ENCODE measurements around the gene PROP1.
A peak's percentile ranks its signal among the peaks of the same experiment; 100 is the strongest.
"Not testable (repeated sequence)": the region's sequence is repeated elsewhere in the genome, so short reads cannot be mapped to it uniquely, and the experiment has no call there.

The PROP1 gene

DNA sequence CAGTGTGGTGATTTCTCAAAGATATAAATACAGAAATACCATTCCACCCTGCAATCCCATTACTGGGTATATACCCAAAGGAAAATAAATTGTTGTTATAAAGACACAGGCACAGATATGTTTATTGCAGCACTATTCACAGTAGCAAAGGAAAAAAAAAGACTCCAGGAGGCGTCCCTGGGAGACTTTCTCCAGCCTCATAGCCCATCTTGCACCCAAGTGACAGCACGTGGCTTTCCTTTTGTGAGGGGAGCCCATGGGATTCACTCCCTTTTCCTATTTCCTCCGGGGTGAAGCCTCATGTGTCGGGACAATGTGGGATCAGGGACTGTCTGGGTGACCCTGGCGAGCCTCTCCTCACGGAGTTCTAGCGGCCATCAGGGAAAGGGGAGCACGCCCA is 18.4 kb downstream of the PROP1 start:
- peak; percentile 51 for TF ChIP-seq GLIS1 (tag by site-specific recombination; IDR thresholded peaks at IDR 0.05)
- H3K4me1 ChIP-seq (ENCODE audit: control insufficient read depth, insufficient read depth, low read length); H3K36me3 ChIP-seq (ENCODE audit: control insufficient read depth in 2 of 2, insufficient read depth in 1 of 2, low read length in 2 of 2); H3K27ac ChIP-seq (ENCODE audit: extremely low read depth, low read depth, low read length); CTCF ChIA-PET; H3K4me3 ChIP-seq (ENCODE audit: low read depth, low read length); H3K9me3 ChIP-seq (ENCODE audit: control insufficient read depth, insufficient read depth, low read depth, low read length); POLR2A ChIA-PET: not testable (repeated sequence)

DNA sequence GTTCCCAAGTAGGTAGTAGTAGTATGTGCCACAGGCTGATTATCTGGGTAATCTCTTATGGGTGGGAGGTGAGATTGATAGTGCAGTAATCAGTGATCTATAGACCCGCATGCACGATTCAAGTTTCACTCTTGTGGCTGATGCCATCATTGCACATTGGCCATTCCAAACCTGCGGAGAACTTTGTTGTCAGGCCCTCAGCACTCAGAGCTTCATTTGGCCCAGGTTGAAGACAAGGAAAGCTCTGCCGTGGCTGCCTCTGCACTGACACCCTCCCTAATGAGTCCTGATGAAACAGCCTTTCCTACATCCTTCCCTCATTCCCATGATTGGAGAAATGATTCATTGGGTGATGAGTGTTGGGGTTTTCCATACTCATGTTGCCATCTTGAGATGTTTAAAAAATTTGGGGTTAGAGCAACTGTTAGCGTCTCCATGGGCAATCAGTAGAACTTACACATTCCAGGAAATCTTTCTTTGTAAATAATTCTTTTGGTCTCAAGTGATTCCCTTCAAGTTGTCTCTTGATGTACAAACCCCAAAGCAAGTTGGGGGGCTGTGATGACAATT is 22.9 kb downstream of the PROP1 start:
- Histone ChIP-seq H3K4me1 (ENCODE audit: control insufficient read depth, insufficient read depth, low read length) (no peaks in the 10 kb centered on the region), H3K36me3 (ENCODE audit: control insufficient read depth in 2 of 2, insufficient read depth in 1 of 2, low read length in 2 of 2) (no peaks in the 10 kb centered on the region), H3K27ac (ENCODE audit: extremely low read depth, low read depth, low read length) (no peak overlapping the region), H3K9me3 (ENCODE audit: control insufficient read depth, insufficient read depth, low read depth, low read length) (no peaks in the 10 kb centered on the region), H3K4me3 (ENCODE audit: low read depth, low read length) (no peak overlapping the region)
- POLR2A ChIA-PET: no interaction called here
- CTCF ChIA-PET: no interaction called here
- TF ChIP-seq MEIS1 (CRISPR knock-in tag; IDR thresholded peaks at IDR 0.05; ENCODE audit: borderline replicate concordance) (no peak), ZNF423 (tag by site-specific recombination; IDR thresholded peaks at IDR 0.05) (no peak), GLI4 (tag by site-specific recombination; IDR thresholded peaks at IDR 0.05) (no peak), ZNF791 (tag by site-specific recombination; IDR thresholded peaks at IDR 0.05) (no peak), ZNF223 (tag by site-specific recombination; IDR thresholded peaks at IDR 0.05) (no peak), ZNF600 (tag by site-specific recombination; IDR thresholded peaks at IDR 0.05) (no peak), ZNF621 (tag by site-specific recombination; IDR thresholded peaks at IDR 0.05) (no peak), SP7 (tag by site-specific recombination; IDR thresholded peaks at IDR 0.05) (no peak), ZNF221 (tag by site-specific recombination; IDR thresholded peaks at IDR 0.05; ENCODE audit: borderline replicate concordance) (no peak)
- TF ChIP-seq, protein P1, sequence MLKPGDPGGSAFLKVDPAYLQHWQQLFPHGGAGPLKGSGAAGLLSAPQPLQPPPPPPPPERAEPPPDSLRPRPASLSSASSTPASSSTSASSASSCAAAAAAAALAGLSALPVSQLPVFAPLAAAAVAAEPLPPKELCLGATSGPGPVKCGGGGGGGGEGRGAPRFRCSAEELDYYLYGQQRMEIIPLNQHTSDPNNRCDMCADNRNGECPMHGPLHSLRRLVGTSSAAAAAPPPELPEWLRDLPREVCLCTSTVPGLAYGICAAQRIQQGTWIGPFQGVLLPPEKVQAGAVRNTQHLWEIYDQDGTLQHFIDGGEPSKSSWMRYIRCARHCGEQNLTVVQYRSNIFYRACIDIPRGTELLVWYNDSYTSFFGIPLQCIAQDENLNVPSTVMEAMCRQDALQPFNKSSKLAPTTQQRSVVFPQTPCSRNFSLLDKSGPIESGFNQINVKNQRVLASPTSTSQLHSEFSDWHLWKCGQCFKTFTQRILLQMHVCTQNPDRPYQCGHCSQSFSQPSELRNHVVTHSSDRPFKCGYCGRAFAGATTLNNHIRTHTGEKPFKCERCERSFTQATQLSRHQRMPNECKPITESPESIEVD (tag by site-specific recombination; IDR thresholded peaks at IDR 0.05): no peak
- TF ChIP-seq, protein P2, sequence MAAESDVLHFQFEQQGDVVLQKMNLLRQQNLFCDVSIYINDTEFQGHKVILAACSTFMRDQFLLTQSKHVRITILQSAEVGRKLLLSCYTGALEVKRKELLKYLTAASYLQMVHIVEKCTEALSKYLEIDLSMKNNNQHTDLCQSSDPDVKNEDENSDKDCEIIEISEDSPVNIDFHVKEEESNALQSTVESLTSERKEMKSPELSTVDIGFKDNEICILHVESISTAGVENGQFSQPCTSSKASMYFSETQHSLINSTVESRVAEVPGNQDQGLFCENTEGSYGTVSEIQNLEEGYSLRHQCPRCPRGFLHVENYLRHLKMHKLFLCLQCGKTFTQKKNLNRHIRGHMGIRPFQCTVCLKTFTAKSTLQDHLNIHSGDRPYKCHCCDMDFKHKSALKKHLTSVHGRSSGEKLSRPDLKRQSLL (tag by site-specific recombination; IDR thresholded peaks at IDR 0.05): no peak
- TF ChIP-seq, protein P3, sequence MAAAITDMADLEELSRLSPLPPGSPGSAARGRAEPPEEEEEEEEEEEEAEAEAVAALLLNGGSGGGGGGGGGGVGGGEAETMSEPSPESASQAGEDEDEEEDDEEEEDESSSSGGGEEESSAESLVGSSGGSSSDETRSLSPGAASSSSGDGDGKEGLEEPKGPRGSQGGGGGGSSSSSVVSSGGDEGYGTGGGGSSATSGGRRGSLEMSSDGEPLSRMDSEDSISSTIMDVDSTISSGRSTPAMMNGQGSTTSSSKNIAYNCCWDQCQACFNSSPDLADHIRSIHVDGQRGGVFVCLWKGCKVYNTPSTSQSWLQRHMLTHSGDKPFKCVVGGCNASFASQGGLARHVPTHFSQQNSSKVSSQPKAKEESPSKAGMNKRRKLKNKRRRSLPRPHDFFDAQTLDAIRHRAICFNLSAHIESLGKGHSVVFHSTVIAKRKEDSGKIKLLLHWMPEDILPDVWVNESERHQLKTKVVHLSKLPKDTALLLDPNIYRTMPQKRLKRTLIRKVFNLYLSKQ (tag by site-specific recombination; IDR thresholded peaks at IDR 0.05; ENCODE audit: borderline replicate concordance): no peak
- TF ChIP-seq, protein P4, sequence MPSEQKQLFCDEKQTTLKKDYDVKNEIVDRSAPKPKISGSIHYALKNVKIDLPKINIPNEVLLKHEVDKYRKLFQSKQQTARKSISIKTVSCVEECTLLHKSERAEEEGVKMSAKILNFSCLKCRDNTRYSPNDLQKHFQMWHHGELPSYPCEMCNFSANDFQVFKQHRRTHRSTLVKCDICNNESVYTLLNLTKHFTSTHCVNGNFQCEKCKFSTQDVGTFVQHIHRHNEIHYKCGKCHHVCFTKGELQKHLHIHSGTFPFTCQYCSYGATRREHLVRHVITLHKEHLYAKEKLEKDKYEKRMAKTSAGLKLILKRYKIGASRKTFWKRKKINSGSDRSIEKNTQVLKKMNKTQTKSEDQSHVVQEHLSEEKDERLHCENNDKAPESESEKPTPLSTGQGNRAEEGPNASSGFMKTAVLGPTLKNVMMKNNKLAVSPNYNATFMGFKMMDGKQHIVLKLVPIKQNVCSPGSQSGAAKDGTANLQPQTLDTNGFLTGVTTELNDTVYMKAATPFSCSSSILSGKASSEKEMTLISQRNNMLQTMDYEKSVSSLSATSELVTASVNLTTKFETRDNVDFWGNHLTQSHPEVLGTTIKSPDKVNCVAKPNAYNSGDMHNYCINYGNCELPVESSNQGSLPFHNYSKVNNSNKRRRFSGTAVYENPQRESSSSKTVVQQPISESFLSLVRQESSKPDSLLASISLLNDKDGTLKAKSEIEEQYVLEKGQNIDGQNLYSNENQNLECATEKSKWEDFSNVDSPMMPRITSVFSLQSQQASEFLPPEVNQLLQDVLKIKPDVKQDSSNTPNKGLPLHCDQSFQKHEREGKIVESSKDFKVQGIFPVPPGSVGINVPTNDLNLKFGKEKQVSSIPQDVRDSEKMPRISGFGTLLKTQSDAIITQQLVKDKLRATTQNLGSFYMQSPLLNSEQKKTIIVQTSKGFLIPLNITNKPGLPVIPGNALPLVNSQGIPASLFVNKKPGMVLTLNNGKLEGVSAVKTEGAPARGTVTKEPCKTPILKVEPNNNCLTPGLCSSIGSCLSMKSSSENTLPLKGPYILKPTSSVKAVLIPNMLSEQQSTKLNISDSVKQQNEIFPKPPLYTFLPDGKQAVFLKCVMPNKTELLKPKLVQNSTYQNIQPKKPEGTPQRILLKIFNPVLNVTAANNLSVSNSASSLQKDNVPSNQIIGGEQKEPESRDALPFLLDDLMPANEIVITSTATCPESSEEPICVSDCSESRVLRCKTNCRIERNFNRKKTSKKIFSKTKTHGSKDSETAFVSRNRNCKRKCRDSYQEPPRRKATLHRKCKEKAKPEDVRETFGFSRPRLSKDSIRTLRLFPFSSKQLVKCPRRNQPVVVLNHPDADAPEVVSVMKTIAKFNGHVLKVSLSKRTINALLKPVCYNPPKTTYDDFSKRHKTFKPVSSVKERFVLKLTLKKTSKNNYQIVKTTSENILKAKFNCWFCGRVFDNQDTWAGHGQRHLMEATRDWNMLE (tag by site-specific recombination; conservative IDR thresholded peaks at IDR 0.05; ENCODE audit: low read depth): no peak
- TF ChIP-seq, protein P5, sequence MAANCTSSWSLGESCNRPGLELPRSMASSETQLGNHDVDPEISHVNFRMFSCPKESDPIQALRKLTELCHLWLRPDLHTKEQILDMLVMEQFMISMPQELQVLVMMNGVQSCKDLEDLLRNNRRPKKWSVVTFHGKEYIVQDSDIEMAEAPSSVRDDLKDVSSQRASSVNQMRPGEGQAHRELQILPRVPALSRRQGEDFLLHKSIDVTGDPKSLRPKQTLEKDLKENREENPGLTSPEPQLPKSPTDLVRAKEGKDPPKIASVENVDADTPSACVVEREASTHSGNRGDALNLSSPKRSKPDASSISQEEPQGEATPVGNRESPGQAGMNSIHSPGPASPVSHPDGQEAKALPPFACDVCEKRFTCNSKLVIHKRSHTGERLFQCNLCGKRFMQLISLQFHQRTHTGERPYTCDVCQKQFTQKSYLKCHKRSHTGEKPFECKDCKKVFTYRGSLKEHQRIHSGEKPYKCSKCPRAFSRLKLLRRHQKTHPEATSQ (tag by site-specific recombination; IDR thresholded peaks at IDR 0.05): no peak
